ENCODE measurements around the gene CREB5.

- no peak for TF ChIP-seq POLR2A (IDR thresholded peaks at IDR 0.05)
- TF ChIP-seq CTCF (IDR thresholded peaks at IDR 0.05), result no peak
- no peak for TF ChIP-seq EP300 (IDR thresholded peaks at IDR 0.05)
- TF ChIP-seq POLR2AphosphoS5 (IDR thresholded peaks at IDR 0.05), result no peak
These were observed 345.9 kb downstream of the CREB5 start for GRCh38 chr7:28758186-28758585.
